Loucy (cell line): ENCODE measurements around the gene C1QTNF8.

Source experiments
- H2AFZ ChIP-seq: fragments of 200-600 bp; sonication (generic); 2 replicates; pipeline ENCODE4 v1.6.0; 2016; ENCODE audit warnings: antibody characterized with exemption, mild to moderate bottlenecking, low read length, moderate library complexity
- H3F3A ChIP-seq: fragments of 200-600 bp; 2 replicates; pipeline ENCODE4 v1.6.0; 2016; ENCODE audit warnings: antibody characterized with exemption, low read depth, mild to moderate bottlenecking
- H3K27me3 ChIP-seq: fragments of 200-600 bp; sonication (generic); 2 replicates; pipeline ENCODE4 v1.6.1; 2014; ENCODE audit warnings: low read length, mild to moderate bottlenecking; ENCODE audit not compliant: insufficient read depth, poor library complexity, severe bottlenecking
- H3K36me3 ChIP-seq: fragments of 200-600 bp; sonication (generic); 2 replicates; pipeline ENCODE4 v1.6.1; 2016; ENCODE audit warnings: low read length; ENCODE audit not compliant: insufficient read depth
- H3K4me1 ChIP-seq: fragments of 200-600 bp; sonication (generic); 2 replicates; pipeline ENCODE4 v1.5.1; 2014; ENCODE audit warnings: low read length, mild to moderate bottlenecking; ENCODE audit not compliant: insufficient read depth, poor library complexity, severe bottlenecking
- H3K4me2 ChIP-seq: fragments of 200-600 bp; sonication (generic); 2 replicates; pipeline ENCODE4 v1.6.0; 2014; ENCODE audit warnings: antibody characterized with exemption, low read length, low read depth, mild to moderate bottlenecking; ENCODE audit not compliant: poor library complexity, severe bottlenecking
- H3K4me3 ChIP-seq: fragments of 200-600 bp; sonication (generic); 2 replicates; pipeline ENCODE4 v1.5.1; 2014; ENCODE audit warnings: low read length, mild to moderate bottlenecking, mixed read lengths; ENCODE audit not compliant: poor library complexity, severe bottlenecking
- H3K79me2 ChIP-seq: fragments of 200-600 bp; sonication (generic); 2 replicates; pipeline ENCODE4 v1.6.1; 2014; ENCODE audit warnings: low read length; ENCODE audit not compliant: insufficient read depth
- H3K9ac ChIP-seq: fragments of 200-600 bp; sonication (generic); 2 replicates; pipeline ENCODE4 v1.6.0; 2014; ENCODE audit warnings: mild to moderate bottlenecking, low read depth, low read length, moderate library complexity; ENCODE audit not compliant: poor library complexity, severe bottlenecking
- H3K9me2 ChIP-seq: fragments of 200-600 bp; sonication (generic); replicated peaks from 2 replicates; pipeline ENCODE4 v1.6.1; 2016; ENCODE audit warnings: low read depth, low read length, mixed read lengths
- H3K9me3 ChIP-seq: fragments of 200-600 bp; sonication (generic); 2 replicates; pipeline ENCODE4 v1.6.1; 2014; ENCODE audit warnings: mild to moderate bottlenecking, antibody characterized with exemption, low read length, low read depth; ENCODE audit not compliant: insufficient read depth
- H4K20me1 ChIP-seq: fragments of 200-600 bp; sonication (generic); 2 replicates; pipeline ENCODE4 v1.6.0; 2014; ENCODE audit warnings: antibody characterized with exemption, low read length, mild to moderate bottlenecking; ENCODE audit not compliant: insufficient read depth, poor library complexity, severe bottlenecking
- EZH2phosphoT487 ChIP-seq: fragments of 200-600 bp; IDR thresholded peaks from 2 replicates; pipeline ENCODE4 v1.6.1; 2018; ENCODE audit warnings: antibody characterized with exemption, mild to moderate bottlenecking, moderate library complexity, borderline replicate concordance
- TF ChIP-seq, protein P1 (sequence below): fragments of 200-600 bp; sonication (generic); conservative IDR thresholded peaks from 2 replicates; pipeline ENCODE4 v1.5.1; 2014; ENCODE audit warnings: mild to moderate bottlenecking, antibody characterized with exemption, low read length

Gene C1QTNF8

GRCh38 chr16:1078579-1079021 lies 17.4 kb downstream of the C1QTNF8 start:
- Histone ChIP-seq H3K27me3 (no peaks in the 10 kb centered on the region), H3F3A (no peaks in the 10 kb centered on the region), H4K20me1 (no peaks in the 10 kb centered on the region), H3K4me3 (no peak overlapping the region), H3K4me1 (no peaks in the 10 kb centered on the region), H3K36me3 (no peaks in the 10 kb centered on the region), H3K79me2 (no peaks in the 10 kb centered on the region), H3K9ac (no peak overlapping the region), H3K9me2 (no peaks in the 10 kb centered on the region), H3K9me3 (no peaks in the 10 kb centered on the region), H3K4me2 (no peak overlapping the region), H2AFZ (no peak overlapping the region)
- no peak for TF ChIP-seq EZH2phosphoT487
- TF ChIP-seq, protein P1, sequence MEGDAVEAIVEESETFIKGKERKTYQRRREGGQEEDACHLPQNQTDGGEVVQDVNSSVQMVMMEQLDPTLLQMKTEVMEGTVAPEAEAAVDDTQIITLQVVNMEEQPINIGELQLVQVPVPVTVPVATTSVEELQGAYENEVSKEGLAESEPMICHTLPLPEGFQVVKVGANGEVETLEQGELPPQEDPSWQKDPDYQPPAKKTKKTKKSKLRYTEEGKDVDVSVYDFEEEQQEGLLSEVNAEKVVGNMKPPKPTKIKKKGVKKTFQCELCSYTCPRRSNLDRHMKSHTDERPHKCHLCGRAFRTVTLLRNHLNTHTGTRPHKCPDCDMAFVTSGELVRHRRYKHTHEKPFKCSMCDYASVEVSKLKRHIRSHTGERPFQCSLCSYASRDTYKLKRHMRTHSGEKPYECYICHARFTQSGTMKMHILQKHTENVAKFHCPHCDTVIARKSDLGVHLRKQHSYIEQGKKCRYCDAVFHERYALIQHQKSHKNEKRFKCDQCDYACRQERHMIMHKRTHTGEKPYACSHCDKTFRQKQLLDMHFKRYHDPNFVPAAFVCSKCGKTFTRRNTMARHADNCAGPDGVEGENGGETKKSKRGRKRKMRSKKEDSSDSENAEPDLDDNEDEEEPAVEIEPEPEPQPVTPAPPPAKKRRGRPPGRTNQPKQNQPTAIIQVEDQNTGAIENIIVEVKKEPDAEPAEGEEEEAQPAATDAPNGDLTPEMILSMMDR, result no peak

- no peak overlapping the region for H3K4me3 ChIP-seq
- no peaks in the 10 kb centered on the region for H3K36me3 ChIP-seq
- H3K27me3 ChIP-seq, result no peaks in the 10 kb centered on the region
- H3F3A ChIP-seq, result no peaks in the 10 kb centered on the region
- TF ChIP-seq, protein P1, result no peak
- TF ChIP-seq EZH2phosphoT487, result no peak
- H3K9me3 ChIP-seq, result no peaks in the 10 kb centered on the region
- no peak overlapping the region for H3K9ac ChIP-seq
- H3K79me2 ChIP-seq, result no peaks in the 10 kb centered on the region
- no peaks in the 10 kb centered on the region for H3K9me2 ChIP-seq
- no peak overlapping the region for H3K4me2 ChIP-seq
- no peaks in the 10 kb centered on the region for H4K20me1 ChIP-seq
- no peaks in the 10 kb centered on the region for H3K4me1 ChIP-seq
- H2AFZ ChIP-seq, result no peak overlapping the region
These were observed 18.0 kb downstream of the C1QTNF8 start for GRCh38 chr16:1077877-1078578.

- no peaks in the 10 kb centered on the region for H4K20me1 ChIP-seq
- no peaks in the 10 kb centered on the region for H3K4me1 ChIP-seq
- no peaks in the 10 kb centered on the region for H3K27me3 ChIP-seq
These were observed 19.1 kb downstream of the C1QTNF8 start for GRCh38 chr16:1076801-1077576.

More at GRCh38 chr16:1076801-1077576, 19.1 kb downstream of the C1QTNF8 start:
- Histone ChIP-seq H3K4me2 (no peak overlapping the region), H3F3A (no peaks in the 10 kb centered on the region), H2AFZ (no peak overlapping the region), H3K9ac (no peak overlapping the region), H3K9me2 (no peaks in the 10 kb centered on the region), H3K79me2 (no peaks in the 10 kb centered on the region), H3K9me3 (no peaks in the 10 kb centered on the region), H3K4me3 (no peak overlapping the region), H3K36me3 (no peaks in the 10 kb centered on the region)
- TF ChIP-seq EZH2phosphoT487, result no peak
- TF ChIP-seq, protein P1, result no peak
